ENCODE data around the gene STAT3. TPM values are rescaled to one million over a fixed set of nuclear protein-coding genes. Genes with fewer than 3 reads are reported as not detected.

STAT3 gene
- total and polyA plus RNA-seq, 2 of the 13 experiments (the other 11 are each of a cell fraction or from before 2014, with no cell fraction given) = 61.8 to 62.4 TPM

DNA sequence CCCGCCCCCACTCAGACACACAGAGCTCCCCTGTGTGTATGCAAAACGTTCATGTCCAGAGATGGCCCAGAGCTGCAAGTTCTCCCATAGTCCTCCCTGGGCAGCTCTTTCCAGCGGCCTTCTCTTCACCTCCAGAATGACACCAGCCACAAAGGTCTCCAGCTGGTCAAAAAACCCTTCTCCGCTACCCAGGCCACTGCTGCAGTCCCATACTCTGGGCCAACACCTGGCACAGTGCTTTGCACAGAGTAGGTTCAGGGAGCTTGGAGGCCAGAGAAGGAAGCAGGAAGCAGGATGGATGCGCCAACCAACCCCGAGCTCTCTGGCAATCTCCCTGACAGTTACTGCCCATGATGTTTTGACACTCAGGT lies 110.9 kb downstream of the STAT3 start (continued):
- TF ChIP-seq, protein P1, sequence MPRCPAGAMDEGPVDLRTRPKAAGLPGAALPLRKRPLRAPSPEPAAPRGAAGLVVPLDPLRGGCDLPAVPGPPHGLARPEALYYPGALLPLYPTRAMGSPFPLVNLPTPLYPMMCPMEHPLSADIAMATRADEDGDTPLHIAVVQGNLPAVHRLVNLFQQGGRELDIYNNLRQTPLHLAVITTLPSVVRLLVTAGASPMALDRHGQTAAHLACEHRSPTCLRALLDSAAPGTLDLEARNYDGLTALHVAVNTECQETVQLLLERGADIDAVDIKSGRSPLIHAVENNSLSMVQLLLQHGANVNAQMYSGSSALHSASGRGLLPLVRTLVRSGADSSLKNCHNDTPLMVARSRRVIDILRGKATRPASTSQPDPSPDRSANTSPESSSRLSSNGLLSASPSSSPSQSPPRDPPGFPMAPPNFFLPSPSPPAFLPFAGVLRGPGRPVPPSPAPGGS (CRISPR knock-in tag; IDR thresholded peaks at IDR 0.05) = 0 out of 2 replicates have a peak, but pooled peaks have one; percentile 5
- TF ChIP-seq, protein P2, sequence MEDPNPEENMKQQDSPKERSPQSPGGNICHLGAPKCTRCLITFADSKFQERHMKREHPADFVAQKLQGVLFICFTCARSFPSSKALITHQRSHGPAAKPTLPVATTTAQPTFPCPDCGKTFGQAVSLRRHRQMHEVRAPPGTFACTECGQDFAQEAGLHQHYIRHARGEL (CRISPR knock-in tag; IDR thresholded peaks at IDR 0.05) = 0 out of 2 replicates have a peak, but pooled peaks have one; percentile 25
- TF ChIP-seq, protein P3, sequence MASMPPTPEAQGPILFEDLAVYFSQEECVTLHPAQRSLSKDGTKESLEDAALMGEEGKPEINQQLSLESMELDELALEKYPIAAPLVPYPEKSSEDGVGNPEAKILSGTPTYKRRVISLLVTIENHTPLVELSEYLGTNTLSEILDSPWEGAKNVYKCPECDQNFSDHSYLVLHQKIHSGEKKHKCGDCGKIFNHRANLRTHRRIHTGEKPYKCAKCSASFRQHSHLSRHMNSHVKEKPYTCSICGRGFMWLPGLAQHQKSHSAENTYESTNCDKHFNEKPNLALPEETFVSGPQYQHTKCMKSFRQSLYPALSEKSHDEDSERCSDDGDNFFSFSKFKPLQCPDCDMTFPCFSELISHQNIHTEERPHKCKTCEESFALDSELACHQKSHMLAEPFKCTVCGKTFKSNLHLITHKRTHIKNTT (CRISPR knock-in tag; IDR thresholded peaks at IDR 0.05) = no peak
- TF ChIP-seq MAF1 (CRISPR knock-in tag; IDR thresholded peaks at IDR 0.05; ENCODE audit: borderline replicate concordance) = no peak
- peak; percentile 3; the same call in 1 of the 2 replicates for TF ChIP-seq ZNF343 (CRISPR knock-in tag; IDR thresholded peaks at IDR 0.05)
- TF ChIP-seq KAT2B (IDR thresholded peaks at IDR 0.05; ENCODE audit: borderline replicate concordance, low read depth, low read length) = no peak
- no peak for TF ChIP-seq NR2F2 (IDR thresholded peaks at IDR 0.05; ENCODE audit: borderline replicate concordance, low read depth)
- 0 out of 2 replicates have a peak, but pooled peaks have one; percentile 2 for TF ChIP-seq ZNF570 (CRISPR knock-in tag; IDR thresholded peaks at IDR 0.05; ENCODE audit: borderline replicate concordance)
- TF ChIP-seq, protein P4, sequence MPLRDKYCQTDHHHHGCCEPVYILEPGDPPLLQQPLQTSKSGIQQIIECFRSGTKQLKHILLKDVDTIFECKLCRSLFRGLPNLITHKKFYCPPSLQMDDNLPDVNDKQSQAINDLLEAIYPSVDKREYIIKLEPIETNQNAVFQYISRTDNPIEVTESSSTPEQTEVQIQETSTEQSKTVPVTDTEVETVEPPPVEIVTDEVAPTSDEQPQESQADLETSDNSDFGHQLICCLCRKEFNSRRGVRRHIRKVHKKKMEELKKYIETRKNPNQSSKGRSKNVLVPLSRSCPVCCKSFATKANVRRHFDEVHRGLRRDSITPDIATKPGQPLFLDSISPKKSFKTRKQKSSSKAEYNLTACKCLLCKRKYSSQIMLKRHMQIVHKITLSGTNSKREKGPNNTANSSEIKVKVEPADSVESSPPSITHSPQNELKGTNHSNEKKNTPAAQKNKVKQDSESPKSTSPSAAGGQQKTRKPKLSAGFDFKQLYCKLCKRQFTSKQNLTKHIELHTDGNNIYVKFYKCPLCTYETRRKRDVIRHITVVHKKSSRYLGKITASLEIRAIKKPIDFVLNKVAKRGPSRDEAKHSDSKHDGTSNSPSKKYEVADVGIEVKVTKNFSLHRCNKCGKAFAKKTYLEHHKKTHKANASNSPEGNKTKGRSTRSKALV (CRISPR knock-in tag; IDR thresholded peaks at IDR 0.05) = no peak
- peak; percentile 17; the same call in 1 of the 2 replicates for TF ChIP-seq ZBTB8A (CRISPR knock-in tag; IDR thresholded peaks at IDR 0.05; ENCODE audit: borderline replicate concordance, low read depth)
- TF ChIP-seq CHD2 (IDR thresholded peaks at IDR 0.05; ENCODE audit: low read depth, low read length) = no peak
- TF ChIP-seq, protein P5, sequence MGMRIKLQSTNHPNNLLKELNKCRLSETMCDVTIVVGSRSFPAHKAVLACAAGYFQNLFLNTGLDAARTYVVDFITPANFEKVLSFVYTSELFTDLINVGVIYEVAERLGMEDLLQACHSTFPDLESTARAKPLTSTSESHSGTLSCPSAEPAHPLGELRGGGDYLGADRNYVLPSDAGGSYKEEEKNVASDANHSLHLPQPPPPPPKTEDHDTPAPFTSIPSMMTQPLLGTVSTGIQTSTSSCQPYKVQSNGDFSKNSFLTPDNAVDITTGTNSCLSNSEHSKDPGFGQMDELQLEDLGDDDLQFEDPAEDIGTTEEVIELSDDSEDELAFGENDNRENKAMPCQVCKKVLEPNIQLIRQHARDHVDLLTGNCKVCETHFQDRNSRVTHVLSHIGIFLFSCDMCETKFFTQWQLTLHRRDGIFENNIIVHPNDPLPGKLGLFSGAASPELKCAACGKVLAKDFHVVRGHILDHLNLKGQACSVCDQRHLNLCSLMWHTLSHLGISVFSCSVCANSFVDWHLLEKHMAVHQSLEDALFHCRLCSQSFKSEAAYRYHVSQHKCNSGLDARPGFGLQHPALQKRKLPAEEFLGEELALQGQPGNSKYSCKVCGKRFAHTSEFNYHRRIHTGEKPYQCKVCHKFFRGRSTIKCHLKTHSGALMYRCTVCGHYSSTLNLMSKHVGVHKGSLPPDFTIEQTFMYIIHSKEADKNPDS (CRISPR knock-in tag; IDR thresholded peaks at IDR 0.05) = no peak
- no peak for TF ChIP-seq ZNF749 (CRISPR knock-in tag; IDR thresholded peaks at IDR 0.05; ENCODE audit: borderline replicate concordance)
- TF ChIP-seq, protein P6, sequence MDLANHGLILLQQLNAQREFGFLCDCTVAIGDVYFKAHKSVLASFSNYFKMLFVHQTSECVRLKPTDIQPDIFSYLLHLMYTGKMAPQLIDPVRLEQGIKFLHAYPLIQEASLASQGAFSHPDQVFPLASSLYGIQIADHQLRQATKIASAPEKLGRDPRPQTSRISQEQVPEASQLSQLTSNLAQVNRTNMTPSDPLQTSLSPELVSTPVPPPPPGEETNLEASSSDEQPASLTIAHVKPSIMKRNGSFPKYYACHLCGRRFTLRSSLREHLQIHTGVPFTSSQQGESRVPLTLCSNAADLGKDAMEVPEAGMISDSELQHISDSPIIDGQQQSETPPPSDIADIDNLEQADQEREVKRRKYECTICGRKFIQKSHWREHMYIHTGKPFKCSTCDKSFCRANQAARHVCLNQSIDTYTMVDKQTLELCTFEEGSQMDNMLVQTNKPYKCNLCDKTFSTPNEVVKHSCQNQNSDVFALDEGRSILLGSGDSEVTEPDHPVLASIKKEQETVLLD (CRISPR knock-in tag; IDR thresholded peaks at IDR 0.05; ENCODE audit: low read depth) = no peak
- TF ChIP-seq FOXO1 (CRISPR knock-in tag; IDR thresholded peaks at IDR 0.05) = no peak
- TF ChIP-seq TBX2 (CRISPR knock-in tag; IDR thresholded peaks at IDR 0.05; ENCODE audit: borderline replicate concordance) = no peak
- TF ChIP-seq TBL1XR1 (IDR thresholded peaks at IDR 0.05; ENCODE audit: borderline replicate concordance, low read length, partially characterized antibody) = peak; percentile 8
- 0 out of 2 replicates have a peak, but pooled peaks have one; percentile 57 for TF ChIP-seq HES4 (CRISPR knock-in tag; IDR thresholded peaks at IDR 0.05; ENCODE audit: borderline replicate concordance)
- TF ChIP-seq ZNF446 (CRISPR knock-in tag; IDR thresholded peaks at IDR 0.05) = peak; percentile 61; the same call in 1 of the 2 replicates
- no peak for TF ChIP-seq SETDB1 (CRISPR knock-in tag; IDR thresholded peaks at IDR 0.05; ENCODE audit: borderline replicate concordance)
